GM12878 (cell line): ENCODE measurements around the gene GPR61. TPM values are rescaled to one million over a fixed set of nuclear protein-coding genes. Genes with fewer than 3 reads are reported as not detected.

ENCODE experiments used
- ATAC-seq: fragments of 200-7000 bp; cut with Tn5 transposase; 3 replicates; pipeline ENCODE4 v1.9.1; 2020; ENCODE audit warnings: mild to moderate bottlenecking, moderate library complexity
- BruUV-seq: library from RNA; stranded (reverse); fragments of 400-500 nt; replicated peaks from 2 replicates; lab custom pipeline; 2021; lab: Mats Ljungman, UMichigan
- CTCF ChIA-PET: fragments of 300-600 bp; sonication (Branson Sonifier 250); formaldehyde crosslinking; extraction: SDS; loops from one replicate; lab custom pipeline; 2021; ENCODE audit warnings: inconsistent platforms; lab: Yijun Ruan, JAX
- POLR2A ChIA-PET: fragments of 350-600 bp; formaldehyde crosslinking; extraction: SDS; loops from one replicate; lab custom pipeline; 2021; ENCODE audit warnings: inconsistent platforms; lab: Charles Lee
- RAD21 ChIA-PET: fragments of 300-600 bp; sonication (Branson Sonifier 250); formaldehyde crosslinking; loops from one replicate; lab custom pipeline; 2023; ENCODE audit warnings: antibody characterized with exemption; ENCODE audit not compliant: unreplicated experiment; lab: Charles Lee
- SMC1A ChIA-PET: fragments of 300-600 bp; sonication (Branson Sonifier 250); formaldehyde crosslinking; loops from one replicate; lab custom pipeline; 2023; ENCODE audit not compliant: unreplicated experiment, uncharacterized antibody; lab: Charles Lee
- DNase-seq: peaks from one replicate; pipeline ENCODE4 v3.0.0-alpha.2; 2011; ENCODE audit warnings: low read depth, low spot score
- FAIRE-seq: peaks from 3 replicates; lab custom pipeline; 2011; peaks lifted over from hg19 to GRCh38; lab: Jason Lieb, UNC
- H2AFZ ChIP-seq: 2 replicates; pipeline ENCODE4 v1.6.0; 2011; ENCODE audit warnings: low read depth, low read length, control low read depth; ENCODE audit not compliant: control insufficient read depth
- H3K27ac ChIP-seq: 2 replicates; pipeline ENCODE4 v1.5.1; 2011; ENCODE audit warnings: control low read depth; ENCODE audit not compliant: control insufficient read depth, insufficient read depth
- H3K27me3 ChIP-seq, 2 experiments: replicated peaks in 1 of 2; 2 replicates each; pipeline versions ENCODE4 v1.6.0 to v1.6.1; 2011; ENCODE audit warnings: low read length in 1 of 2; ENCODE audit not compliant: control insufficient read depth in 2 of 2, insufficient read depth in 2 of 2
- H3K36me3 ChIP-seq, 2 experiments: 2 replicates each; pipeline ENCODE4 v1.5.1; 2011; ENCODE audit warnings: low read length in 1 of 2; ENCODE audit not compliant: control insufficient read depth in 2 of 2, insufficient read depth in 2 of 2
- H3K4me1 ChIP-seq: 2 replicates; pipeline ENCODE4 v1.6.1; 2011; ENCODE audit warnings: mild to moderate bottlenecking, low read length, moderate library complexity, mixed read lengths; ENCODE audit not compliant: control insufficient read depth, insufficient read depth
- H3K4me2 ChIP-seq: 2 replicates; pipeline ENCODE4 v1.6.0; 2011; ENCODE audit warnings: control low read depth; ENCODE audit not compliant: control insufficient read depth, insufficient read depth
- H3K4me3 ChIP-seq: fragments of 200-600 bp; sonication (generic); 2 replicates; pipeline ENCODE4 v1.5.1; 2016
- H3K79me2 ChIP-seq: 2 replicates; pipeline ENCODE4 v1.6.0; 2011; ENCODE audit warnings: low read length; ENCODE audit not compliant: control insufficient read depth, insufficient read depth
- H3K9ac ChIP-seq: 2 replicates; pipeline ENCODE4 v1.8.0; 2011; ENCODE audit warnings: low read length, control low read depth, mixed read lengths; ENCODE audit not compliant: control insufficient read depth, insufficient read depth
- H3K9me3 ChIP-seq: replicated peaks from 3 replicates; pipeline ENCODE4 v1.5.1; 2011; ENCODE audit warnings: mild to moderate bottlenecking, low read length; ENCODE audit not compliant: control insufficient read depth, insufficient read depth
- H4K20me1 ChIP-seq: 2 replicates; pipeline ENCODE4 v1.6.0; 2011; ENCODE audit not compliant: control insufficient read depth, insufficient read depth
- CHD4 ChIP-seq: fragments of 200-600 bp; sonication (generic); IDR thresholded peaks from 2 replicates; pipeline ENCODE4 v1.6.1; 2016; ENCODE audit warnings: mild to moderate bottlenecking
- GATAD2B ChIP-seq: fragments of 450-650 bp; conservative IDR thresholded peaks from 2 replicates; pipeline ENCODE4 v1.6.1; 2017; ENCODE audit warnings: low read depth, mild to moderate bottlenecking, moderate library complexity
- HDAC2 ChIP-seq: fragments of 200-600 bp; sonication (generic); IDR thresholded peaks from 2 replicates; pipeline ENCODE4 v1.6.1; 2017
- MTA3 ChIP-seq: IDR thresholded peaks from 2 replicates; pipeline ENCODE4 v1.6.1; 2012; ENCODE audit warnings: low read length, inconsistent platforms, borderline replicate concordance
- NRF1 ChIP-seq: conservative IDR thresholded peaks from 2 replicates; pipeline ENCODE4 v1.6.1; 2011; ENCODE audit warnings: mild to moderate bottlenecking, low read depth, low read length, improper control_type of control experiment
- POU2F2 ChIP-seq: IDR thresholded peaks from 3 replicates; pipeline ENCODE4 v1.6.1; 2011; ENCODE audit warnings: low read depth, mild to moderate bottlenecking, low read length, borderline replicate concordance
- RAD51 ChIP-seq: fragments of 450-650 bp; IDR thresholded peaks from 2 replicates; pipeline ENCODE4 v1.6.1; 2016; ENCODE audit warnings: moderate library complexity, mild to moderate bottlenecking, inconsistent platforms
- RCOR1 ChIP-seq: conservative IDR thresholded peaks from 2 replicates; pipeline ENCODE4 v1.6.1; 2012; ENCODE audit warnings: low read depth, low read length, improper control_type of control experiment
- SMC3 ChIP-seq: IDR thresholded peaks from 2 replicates; pipeline ENCODE4 v1.6.1; 2011; ENCODE audit warnings: low read length, improper control_type of control experiment, borderline replicate concordance
- SREBF1 ChIP-seq: IDR thresholded peaks from 2 replicates; pipeline ENCODE4 v1.6.1; 2012; ENCODE audit warnings: mild to moderate bottlenecking, low read length
- SUZ12 ChIP-seq: fragments of 200-600 bp; sonication (generic); IDR thresholded peaks from one replicate; pipeline ENCODE4 v1.6.1; 2018; ENCODE audit warnings: antibody characterized with exemption, mild to moderate bottlenecking; ENCODE audit not compliant: unreplicated experiment
- ZZZ3 ChIP-seq: IDR thresholded peaks from 2 replicates; pipeline ENCODE4 v1.6.1; 2011; ENCODE audit warnings: low read depth; ENCODE audit not compliant: control insufficient read depth, insufficient read length
- WGBS: methylation state at CpG from one replicate; pipeline ENCODE4 v1.1.6; 2016; ENCODE audit warnings: low lambda C conversion rate; ENCODE audit not compliant: insufficient replicate concordance, insufficient coverage; ENCODE audit errors: missing lambda C conversion rate; 5-methylcytosine and 5-hydroxymethylcytosine counted together
- in situ Hi-C: fragments of 300-500 bp; cut with MboI; formaldehyde crosslinking; loops from 9 replicates; pipeline ENCODE4 v1.14.3; 2018; ENCODE audit warnings: mixed read lengths
- intact Hi-C: fragments of 100-400 bp; cut with micrococcal nuclease; formaldehyde crosslinking; loops from one replicate; pipeline ENCODE4 v1.14.2; 2022; ENCODE audit not compliant: unreplicated experiment
- polyA plus RNA-seq, 11 experiments: library from polyadenylated mRNA; depleted of rRNA in 4 of 11; unstranded in 6 of 11; stranded (reverse) in 5 of 11; fragments of >200 nt; fragmentation: Nextera tagmentation in 4 of 11; fragmentation: Illumina TruSeq in 1 of 11; extraction: Ambion mirVana in 4 of 11; extraction: Trizol in 1 of 11; gene quantifications; 1 replicate in 1 of 11; 2 replicates in 10 of 11; pipeline versions ENCODE4 v1.2.1 to v1.2.3, GENCODE V29; 2011 to 2016; ENCODE audit warnings: inconsistent platforms in 2 of 11, missing spikeins in 2 of 11, low read depth in 1 of 11
- total RNA-seq, 4 experiments: library from RNA; depleted of rRNA in 3 of 4; stranded (reverse); fragments of >200 nt in 3 of 4; fragmentation: Illumina TruSeq in 1 of 4; extraction: Trizol in 1 of 4; gene quantifications; 2 replicates each; pipeline versions ENCODE4 v1.2.1 to v1.2.3, GENCODE V29; 2013 to 2021
- TF ChIP-seq, protein P1 (sequence below): fragments of 450-650 bp; IDR thresholded peaks from 2 replicates; pipeline ENCODE4 v1.6.1; 2017; ENCODE audit warnings: mild to moderate bottlenecking, moderate library complexity
- TF ChIP-seq, protein P2 (sequence below): IDR thresholded peaks from 2 replicates; pipeline ENCODE4 v1.6.1; 2011; ENCODE audit warnings: low read depth, low read length, improper control_type of control experiment, borderline replicate concordance
- TF ChIP-seq, protein P3 (sequence below): fragments of 450-650 bp; IDR thresholded peaks from 2 replicates; pipeline ENCODE4 v1.6.1; 2017; ENCODE audit warnings: low read depth, mild to moderate bottlenecking, moderate library complexity

Gene GPR61
- total and polyA plus RNA-seq, 10 of the 15 experiments (the other 5 are each of a cell fraction or from before 2014, with no cell fraction given), result 0.19 to 1.1 (median 0.35) TPM; not detected in 2

DNA sequence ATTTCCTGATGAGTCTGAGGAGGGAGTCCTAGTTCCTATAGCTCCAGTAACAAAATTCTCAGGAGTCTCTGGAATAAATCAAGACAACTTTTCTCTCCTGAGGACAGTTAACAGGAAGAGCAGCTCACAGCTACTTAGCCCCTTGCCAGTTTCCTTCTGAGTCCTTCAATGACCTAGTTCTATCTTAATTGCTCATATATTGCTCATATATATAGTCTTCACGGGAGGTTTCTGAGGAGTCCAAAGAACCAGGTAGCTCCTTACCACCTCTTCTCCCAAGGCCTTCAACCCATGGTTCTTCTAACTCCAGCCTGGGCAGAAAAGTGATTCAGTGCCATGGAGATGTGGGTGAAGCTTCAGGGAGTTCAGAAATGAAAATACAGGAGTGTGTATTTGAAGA lies 34.7 kb upstream of the GPR61 start:
- Histone ChIP-seq H4K20me1 (peaks cover 2% of the 10 kb centered on the region; the same call in 1 of the 2 replicates), H2AFZ (no peak overlapping the region), H3K27ac (no peak overlapping the region), H3K4me2 (no peak overlapping the region), H3K4me1 (0 out of 2 replicates have a peak, but pooled peaks cover 2% of the 10 kb centered on the region), H3K4me3 (no peak overlapping the region), H3K9ac (no peak overlapping the region), H3K9me3 (no peaks in the 10 kb centered on the region), H3K36me3 (peaks cover 0 to 8% of the 10 kb centered on the region in 2 experiments; a peak in 1 of 4 replicates), H3K27me3 (no peaks in the 10 kb centered on the region), H3K79me2 (no peaks in the 10 kb centered on the region)
- TF ChIP-seq CHD4 (no peak), NRF1 (no peak), SMC3 (no peak), GATAD2B (no peak), HDAC2 (no peak), SUZ12 (no peak), RAD51 (no peak), MTA3 (no peak), SREBF1 (no peak), POU2F2 (no peak), RCOR1 (no peak), ZZZ3 (no peak)
- TF ChIP-seq, protein P1, sequence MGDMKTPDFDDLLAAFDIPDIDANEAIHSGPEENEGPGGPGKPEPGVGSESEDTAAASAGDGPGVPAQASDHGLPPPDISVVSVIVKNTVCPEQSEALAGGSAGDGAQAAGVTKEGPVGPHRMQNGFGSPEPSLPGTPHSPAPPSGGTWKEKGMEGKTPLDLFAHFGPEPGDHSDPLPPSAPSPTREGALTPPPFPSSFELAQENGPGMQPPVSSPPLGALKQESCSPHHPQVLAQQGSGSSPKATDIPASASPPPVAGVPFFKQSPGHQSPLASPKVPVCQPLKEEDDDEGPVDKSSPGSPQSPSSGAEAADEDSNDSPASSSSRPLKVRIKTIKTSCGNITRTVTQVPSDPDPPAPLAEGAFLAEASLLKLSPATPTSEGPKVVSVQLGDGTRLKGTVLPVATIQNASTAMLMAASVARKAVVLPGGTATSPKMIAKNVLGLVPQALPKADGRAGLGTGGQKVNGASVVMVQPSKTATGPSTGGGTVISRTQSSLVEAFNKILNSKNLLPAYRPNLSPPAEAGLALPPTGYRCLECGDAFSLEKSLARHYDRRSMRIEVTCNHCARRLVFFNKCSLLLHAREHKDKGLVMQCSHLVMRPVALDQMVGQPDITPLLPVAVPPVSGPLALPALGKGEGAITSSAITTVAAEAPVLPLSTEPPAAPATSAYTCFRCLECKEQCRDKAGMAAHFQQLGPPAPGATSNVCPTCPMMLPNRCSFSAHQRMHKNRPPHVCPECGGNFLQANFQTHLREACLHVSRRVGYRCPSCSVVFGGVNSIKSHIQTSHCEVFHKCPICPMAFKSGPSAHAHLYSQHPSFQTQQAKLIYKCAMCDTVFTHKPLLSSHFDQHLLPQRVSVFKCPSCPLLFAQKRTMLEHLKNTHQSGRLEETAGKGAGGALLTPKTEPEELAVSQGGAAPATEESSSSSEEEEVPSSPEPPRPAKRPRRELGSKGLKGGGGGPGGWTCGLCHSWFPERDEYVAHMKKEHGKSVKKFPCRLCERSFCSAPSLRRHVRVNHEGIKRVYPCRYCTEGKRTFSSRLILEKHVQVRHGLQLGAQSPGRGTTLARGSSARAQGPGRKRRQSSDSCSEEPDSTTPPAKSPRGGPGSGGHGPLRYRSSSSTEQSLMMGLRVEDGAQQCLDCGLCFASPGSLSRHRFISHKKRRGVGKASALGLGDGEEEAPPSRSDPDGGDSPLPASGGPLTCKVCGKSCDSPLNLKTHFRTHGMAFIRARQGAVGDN, result no peak
- TF ChIP-seq, protein P2, sequence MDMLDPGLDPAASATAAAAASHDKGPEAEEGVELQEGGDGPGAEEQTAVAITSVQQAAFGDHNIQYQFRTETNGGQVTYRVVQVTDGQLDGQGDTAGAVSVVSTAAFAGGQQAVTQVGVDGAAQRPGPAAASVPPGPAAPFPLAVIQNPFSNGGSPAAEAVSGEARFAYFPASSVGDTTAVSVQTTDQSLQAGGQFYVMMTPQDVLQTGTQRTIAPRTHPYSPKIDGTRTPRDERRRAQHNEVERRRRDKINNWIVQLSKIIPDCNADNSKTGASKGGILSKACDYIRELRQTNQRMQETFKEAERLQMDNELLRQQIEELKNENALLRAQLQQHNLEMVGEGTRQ, result no peak
- TF ChIP-seq, protein P3, sequence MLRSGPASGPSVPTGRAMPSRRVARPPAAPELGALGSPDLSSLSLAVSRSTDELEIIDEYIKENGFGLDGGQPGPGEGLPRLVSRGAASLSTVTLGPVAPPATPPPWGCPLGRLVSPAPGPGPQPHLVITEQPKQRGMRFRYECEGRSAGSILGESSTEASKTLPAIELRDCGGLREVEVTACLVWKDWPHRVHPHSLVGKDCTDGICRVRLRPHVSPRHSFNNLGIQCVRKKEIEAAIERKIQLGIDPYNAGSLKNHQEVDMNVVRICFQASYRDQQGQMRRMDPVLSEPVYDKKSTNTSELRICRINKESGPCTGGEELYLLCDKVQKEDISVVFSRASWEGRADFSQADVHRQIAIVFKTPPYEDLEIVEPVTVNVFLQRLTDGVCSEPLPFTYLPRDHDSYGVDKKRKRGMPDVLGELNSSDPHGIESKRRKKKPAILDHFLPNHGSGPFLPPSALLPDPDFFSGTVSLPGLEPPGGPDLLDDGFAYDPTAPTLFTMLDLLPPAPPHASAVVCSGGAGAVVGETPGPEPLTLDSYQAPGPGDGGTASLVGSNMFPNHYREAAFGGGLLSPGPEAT, result no peak
- no peak for FAIRE-seq
- intact Hi-C loops (no loop called here), in situ Hi-C loops (no loop called here)
- BruUV-seq, result no TSS peak
- 0% methylated on average over 1 of the region's 1 CpG for WGBS
- RAD21 ChIA-PET, result interaction anchor here (5.7 kb wide), 1 partner anchor 25 kb away, joined by 47 read pairs; no protein-coding TSS in a partner anchor
- ATAC-seq, result no peak
- DNase-seq, result no peak
- CTCF ChIA-PET, result interaction anchor here (1.1 to 26.7 kb wide), 4 partner anchors 9 to 135 kb away, joined by 3 to 1280 read pairs (median 122); partner anchors contain the start of genes CYB561D1 and GPR61
- SMC1A ChIA-PET, result interaction anchor here (0.8 to 15.8 kb wide), 5 partner anchors 8 to 23 kb away, joined by 3 to 205 read pairs (median 5); partner anchors contain the start of gene CYB561D1
- POLR2A ChIA-PET, result interaction anchor here (1.0 to 1.2 kb wide), 3 partner anchors 11 to 25 kb away, joined by 3 to 4 read pairs (median 4); partner anchors contain the start of gene CYB561D1
